Measurements from ENCODE around the gene CASQ1.

CASQ1 gene

GRCh38 chr1:160171980-160172379, 18.4 kb upstream of the CASQ1 start:
- DNase-seq (ENCODE audit: low read depth in 2 of 2): no peak
- TF ChIP-seq CTCF (IDR thresholded peaks at IDR 0.05; ENCODE audit: low read depth, low read length): no peak
- H3K4me3 ChIP-seq (replicated peaks in 1 of 2; ENCODE audit: low read depth in 2 of 2, low read length in 2 of 2): no peak overlapping the region

GRCh38 chr1:160177231-160177630, 13.1 kb upstream of the CASQ1 start:
- no peak overlapping the region for H3K4me3 ChIP-seq (replicated peaks in 1 of 2; ENCODE audit: low read depth in 2 of 2, low read length in 2 of 2)
- no peak for TF ChIP-seq CTCF (IDR thresholded peaks at IDR 0.05; ENCODE audit: low read depth, low read length)
- DNase-seq (ENCODE audit: low read depth in 2 of 2): no peak

GRCh38 chr1:160177667-160178066, 12.7 kb upstream of the CASQ1 start:
- no peak overlapping the region for H3K4me3 ChIP-seq (replicated peaks in 1 of 2; ENCODE audit: low read depth in 2 of 2, low read length in 2 of 2)
- no peak for TF ChIP-seq CTCF (IDR thresholded peaks at IDR 0.05; ENCODE audit: low read depth, low read length)
- DNase-seq (ENCODE audit: low read depth in 2 of 2): no peak

- no peak overlapping the region for H3K4me3 ChIP-seq (replicated peaks in 1 of 2; ENCODE audit: low read depth in 2 of 2, low read length in 2 of 2)
- no peak for DNase-seq (ENCODE audit: low read depth in 2 of 2)
- no peak for TF ChIP-seq CTCF (IDR thresholded peaks at IDR 0.05; ENCODE audit: low read depth, low read length)
Measured at GRCh38 chr1:160178731-160179130, 11.6 kb upstream of the CASQ1 start.

- no peak for TF ChIP-seq CTCF (IDR thresholded peaks at IDR 0.05; ENCODE audit: low read depth, low read length)
- DNase-seq (ENCODE audit: low read depth in 2 of 2): no peak
- no peak overlapping the region for H3K4me3 ChIP-seq (replicated peaks in 1 of 2; ENCODE audit: low read depth in 2 of 2, low read length in 2 of 2)
Measured at GRCh38 chr1:160179336-160179735, 11.0 kb upstream of the CASQ1 start.

- DNase-seq (ENCODE audit: low read depth in 2 of 2): no peak
- no peak overlapping the region for H3K4me3 ChIP-seq (replicated peaks in 1 of 2; ENCODE audit: low read depth in 2 of 2, low read length in 2 of 2)
- no peak for TF ChIP-seq CTCF (IDR thresholded peaks at IDR 0.05; ENCODE audit: low read depth, low read length)
Measured at GRCh38 chr1:160186246-160186645, 4.1 kb upstream of the CASQ1 start.

- no peak for DNase-seq (ENCODE audit: low read depth in 2 of 2)
- no peak overlapping the region for H3K4me3 ChIP-seq (replicated peaks in 1 of 2; ENCODE audit: low read depth in 2 of 2, low read length in 2 of 2)
- TF ChIP-seq CTCF (IDR thresholded peaks at IDR 0.05; ENCODE audit: low read depth, low read length): no peak
Measured at GRCh38 chr1:160186729-160187128, 3.6 kb upstream of the CASQ1 start.
